HG03520 (cell line): ENCODE results near the gene MAGEA9B.
A peak's percentile ranks its signal among the peaks of the same experiment; 100 is the strongest.
"Not testable (repeated sequence)": the region's sequence is repeated elsewhere in the genome, so short reads cannot be mapped to it uniquely, and the experiment has no call there.

Experiments used
- ATAC-seq: cut with Tn5 transposase; IDR thresholded peaks from one replicate; pipeline ENCODE4 v1.9.1; 2021; ENCODE audit warnings: mild to moderate bottlenecking, moderate library complexity; ENCODE audit not compliant: unreplicated experiment

Gene MAGEA9B

DNA sequence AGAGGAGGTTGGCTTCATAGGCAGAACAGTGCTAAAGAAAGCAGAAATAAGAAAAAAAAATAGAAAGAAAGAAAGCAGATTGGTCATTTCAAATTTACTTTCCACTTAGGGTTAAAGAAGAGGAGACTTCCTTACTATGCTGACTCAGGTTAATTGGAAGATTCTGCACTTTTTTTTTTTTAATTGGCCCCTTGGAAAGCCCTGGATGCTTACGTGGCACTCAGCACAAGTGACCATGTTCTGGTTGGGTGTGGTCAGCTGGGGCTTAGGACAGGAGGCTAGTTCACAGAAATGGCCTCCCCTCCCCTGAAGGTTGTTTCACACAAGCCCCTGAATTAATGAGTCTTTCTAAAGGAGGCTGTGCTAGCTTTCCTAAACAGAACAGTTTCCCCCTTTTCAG is 14.5 kb downstream of the MAGEA9B start:
- no peak for ATAC-seq

- ATAC-seq, result no peak
Measured at GRCh38 chrX:149571770-149572169, 15.5 kb downstream of the MAGEA9B start.

DNA sequence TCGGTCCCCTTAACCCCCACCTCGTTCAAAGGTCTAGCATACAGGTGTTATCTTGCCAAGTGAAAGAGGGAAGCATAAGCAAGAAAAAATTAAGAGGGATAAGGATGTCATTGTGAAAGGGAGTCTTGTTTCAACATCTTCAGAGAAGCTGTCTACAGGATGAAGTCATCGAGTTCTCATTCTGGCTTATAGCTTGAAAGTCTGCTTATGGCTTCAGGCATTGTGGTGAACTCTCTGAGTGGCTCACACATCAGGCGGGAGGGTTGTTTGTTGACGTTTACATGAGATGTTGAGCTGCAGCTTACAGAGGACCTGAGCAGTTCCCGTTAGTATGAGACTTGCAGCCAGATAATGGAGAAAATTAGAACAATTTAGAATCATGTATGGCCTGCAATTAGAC is 16.6 kb downstream of the MAGEA9B start:
- no peak for ATAC-seq

DNA sequence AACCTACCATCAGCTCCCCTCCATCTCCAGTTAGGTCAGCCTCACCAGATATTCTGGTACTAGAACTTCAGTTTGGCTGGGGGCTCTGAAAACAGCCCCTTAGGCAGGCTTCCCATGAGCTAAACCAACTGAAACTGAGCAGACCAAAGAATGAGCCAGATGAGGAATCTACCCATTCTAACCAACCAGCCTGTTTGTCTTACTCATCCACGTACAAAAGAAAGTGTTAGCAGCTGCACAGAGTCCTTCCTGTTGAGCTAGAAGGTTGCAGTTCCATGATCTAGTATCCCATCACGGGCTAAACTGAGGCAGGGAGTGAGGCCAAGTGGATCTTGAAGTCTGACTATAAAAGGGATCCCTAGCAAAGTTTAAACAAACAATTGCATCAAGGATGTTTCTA is 17.5 kb downstream of the MAGEA9B start:
- ATAC-seq, result no peak

DNA sequence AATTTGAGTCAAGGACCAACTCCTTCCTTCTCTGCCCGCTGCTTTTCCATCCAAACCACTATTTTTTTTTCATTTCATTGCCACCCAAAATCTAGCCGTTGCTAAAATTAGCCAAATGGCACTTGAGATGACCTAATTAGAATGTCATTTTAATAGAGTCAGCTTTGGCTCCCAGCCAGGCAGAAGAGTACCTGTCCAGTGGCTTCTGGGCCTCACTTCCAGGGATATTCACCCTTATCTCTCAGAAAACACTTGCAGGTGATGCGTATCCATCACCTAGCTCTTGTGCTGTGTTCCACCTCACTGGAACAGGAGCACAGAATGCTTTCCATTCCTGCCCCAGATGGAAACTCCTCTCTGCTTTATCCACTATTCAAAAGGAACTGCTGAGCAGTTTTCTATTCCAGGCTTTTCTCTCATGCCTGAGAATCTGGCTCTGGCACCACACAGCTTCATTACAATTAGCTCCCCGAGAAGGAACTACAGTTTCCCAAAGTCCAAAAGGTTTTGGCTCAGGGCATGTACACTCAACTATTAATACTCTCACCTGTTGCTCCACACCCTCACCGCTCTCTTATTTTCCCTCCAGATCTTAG is 18.5 kb downstream of the MAGEA9B start:
- no peak for ATAC-seq

DNA sequence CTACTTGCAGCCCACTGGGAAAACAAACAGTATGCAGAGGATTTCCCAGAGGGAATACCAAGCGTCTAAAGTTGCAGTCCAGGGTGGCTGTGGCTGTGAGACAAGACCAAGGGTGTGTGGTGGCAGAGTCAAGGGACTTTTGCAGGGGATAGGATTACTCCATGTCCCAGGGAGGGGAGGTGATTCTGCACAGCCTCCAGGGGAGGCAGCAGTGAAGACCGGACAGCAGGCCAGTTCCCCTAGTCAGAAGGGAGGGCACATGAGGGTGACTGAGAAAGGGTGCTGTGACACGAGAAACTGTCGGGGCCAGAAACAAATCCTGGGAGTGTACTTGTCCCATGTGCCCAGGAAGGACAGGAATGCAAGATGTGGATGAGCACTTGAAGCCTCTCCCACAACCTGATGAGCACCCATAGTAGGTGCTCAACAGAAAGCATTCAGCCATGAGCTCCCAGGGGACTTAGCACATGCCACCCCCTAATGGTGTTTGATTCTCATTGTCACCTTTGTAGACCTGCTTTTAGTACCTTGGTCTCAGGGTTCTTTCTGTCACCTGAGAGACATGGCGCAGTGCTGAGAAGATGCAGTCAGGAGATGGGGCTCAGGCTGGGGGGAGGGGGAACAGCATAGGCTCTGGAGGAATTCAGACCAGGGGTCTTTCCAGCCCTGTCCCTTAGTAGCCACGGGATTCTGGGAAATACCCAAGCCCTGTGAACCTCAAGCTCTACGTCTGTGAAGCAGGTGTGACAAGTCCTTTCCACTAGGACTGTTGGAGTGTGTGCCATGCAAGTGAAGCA is 19.4 kb downstream of the MAGEA9B start:
- no peak for ATAC-seq

DNA sequence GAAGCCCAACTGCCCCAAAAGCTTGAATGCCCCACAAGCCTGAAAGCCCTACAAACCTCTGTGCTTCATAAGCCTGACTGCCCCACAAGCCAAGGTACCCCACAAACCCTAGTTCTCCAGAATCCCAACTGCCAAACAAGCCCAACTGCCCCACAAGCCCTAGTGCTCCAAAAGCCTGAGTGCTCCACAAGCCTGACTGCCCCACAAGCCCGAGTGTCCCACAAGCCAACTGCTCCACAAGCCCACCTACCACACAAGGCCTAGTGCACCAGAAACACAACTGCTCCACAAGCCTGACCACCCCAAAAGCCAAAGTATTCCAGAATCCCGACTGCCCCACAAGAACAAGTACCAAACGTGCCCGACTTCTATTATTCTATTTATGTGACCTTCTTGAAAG is 23.9 kb downstream of the MAGEA9B start:
- no peak for ATAC-seq

DNA sequence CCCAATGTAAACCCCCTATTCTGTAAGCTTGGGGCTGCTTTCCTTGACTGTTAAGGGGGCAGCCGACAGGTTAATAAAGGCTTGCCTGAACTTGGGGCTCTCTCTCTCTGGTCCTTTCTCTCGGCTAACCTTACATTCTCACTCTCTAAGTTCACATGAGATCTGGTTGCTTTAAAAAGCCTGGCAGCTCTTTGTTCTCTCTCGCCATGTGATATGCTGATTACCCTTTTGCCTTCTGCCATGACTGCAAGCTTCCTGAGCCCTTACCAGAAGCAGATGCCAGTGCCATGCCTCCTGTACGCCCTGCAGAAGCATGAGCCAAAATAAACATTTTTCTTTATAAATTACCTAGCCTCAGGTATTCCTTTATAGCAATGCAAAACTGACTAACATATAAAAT is 32.0 kb downstream of the MAGEA9B start:
- ATAC-seq, result not testable (repeated sequence)

- not testable (repeated sequence) for ATAC-seq
Measured at GRCh38 chrX:149551939-149552248, 35.4 kb downstream of the MAGEA9B start.

DNA sequence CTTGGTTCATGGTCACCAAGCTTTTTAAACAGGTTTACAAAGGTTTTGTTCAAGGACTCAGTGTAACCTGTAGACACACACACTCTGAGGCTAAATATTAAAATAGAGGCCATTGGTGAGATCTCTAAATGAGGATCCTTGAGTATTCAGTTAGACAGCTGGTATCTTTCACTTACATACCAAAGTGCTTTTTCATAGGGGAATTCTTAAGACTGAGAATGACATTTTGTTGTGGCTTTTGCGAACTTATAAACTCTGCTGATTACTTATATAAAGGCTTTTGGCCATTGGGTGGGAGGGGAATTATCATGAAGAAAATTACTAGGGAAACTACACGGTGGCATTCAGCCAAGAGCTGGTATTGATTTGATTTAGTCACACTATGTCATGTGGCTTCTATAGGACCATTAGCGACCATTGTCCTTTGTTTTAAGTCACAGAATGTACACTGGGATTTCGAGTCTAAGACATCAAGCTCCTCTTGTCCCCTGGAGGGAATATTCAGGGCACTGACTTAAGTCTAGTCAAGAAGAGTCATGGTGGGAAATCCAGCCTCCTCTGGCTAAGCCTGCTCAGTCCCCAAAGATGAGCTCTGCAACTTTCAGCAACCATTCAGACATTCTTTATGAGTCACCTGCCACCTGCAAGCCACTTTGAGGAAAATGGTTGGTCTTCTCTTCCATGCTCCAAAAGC is 35.9 kb downstream of the MAGEA9B start:
- not testable (repeated sequence) for ATAC-seq

DNA sequence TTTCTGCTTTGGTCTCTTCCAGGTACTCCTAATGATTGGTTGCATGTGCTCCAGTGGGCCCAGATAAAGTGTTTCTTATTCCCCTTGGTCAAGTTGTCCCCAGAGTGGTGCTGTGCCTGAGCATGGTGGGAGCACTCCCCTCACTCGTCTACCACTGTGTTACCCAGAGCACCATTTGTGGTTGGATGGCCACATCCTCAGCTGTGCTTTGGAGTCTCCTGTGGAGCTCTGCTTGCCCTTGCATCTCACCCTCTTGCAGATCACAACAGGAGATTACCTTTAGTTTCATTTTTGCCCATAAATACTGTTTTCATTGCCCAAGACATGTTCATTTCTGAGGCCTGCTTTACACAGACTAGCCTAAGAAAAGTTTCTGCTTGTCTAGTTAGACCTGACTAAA is 36.8 kb downstream of the MAGEA9B start:
- ATAC-seq, result not testable (repeated sequence)

DNA sequence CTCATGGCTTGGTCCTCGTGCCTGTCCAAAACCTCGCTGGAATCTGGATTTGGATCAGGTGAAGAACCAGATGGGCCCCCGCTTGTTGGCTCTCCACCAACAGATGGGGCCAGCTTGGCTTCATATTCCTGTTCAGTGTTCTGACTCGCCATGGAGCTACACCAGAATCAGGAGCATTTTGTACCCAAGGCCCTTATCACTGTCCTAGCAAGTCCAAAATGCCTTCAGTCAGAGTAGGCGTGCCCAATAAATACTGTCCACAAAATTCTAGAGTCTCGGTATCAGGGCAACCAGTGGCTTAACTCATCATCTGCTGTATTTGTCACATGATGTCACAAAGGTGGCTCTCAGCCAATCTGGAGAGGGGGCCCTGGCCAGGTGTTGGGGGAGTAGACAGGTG is 37.6 kb downstream of the MAGEA9B start, which contains the start of gene HSFX3:
TSS of gene HSFX3 (minus strand) at position 224 of the 400 bp plus-strand sequence. CDS start at position 152, 72 bp downstream.
- not testable (repeated sequence) for ATAC-seq

DNA sequence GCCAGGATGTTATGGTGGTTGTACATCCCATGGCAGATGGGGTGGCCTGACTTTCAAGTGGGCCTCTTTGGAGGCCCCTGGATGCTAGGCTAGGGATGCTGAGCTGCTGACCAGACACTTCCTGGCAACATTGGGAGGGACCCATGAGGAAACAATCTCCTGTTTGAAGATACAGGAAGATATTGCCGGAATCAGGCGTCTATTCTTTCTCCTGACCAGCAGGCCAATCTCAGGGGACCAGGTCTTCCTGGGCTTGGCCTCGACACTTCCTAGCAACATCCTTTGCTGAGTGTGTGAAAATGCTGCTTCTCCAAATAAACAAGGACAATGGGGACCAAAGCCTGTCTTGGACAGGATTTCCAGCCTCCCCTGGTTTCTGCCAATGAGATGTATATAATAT is 39.5 kb downstream of the MAGEA9B start:
- not testable (repeated sequence) for ATAC-seq

DNA sequence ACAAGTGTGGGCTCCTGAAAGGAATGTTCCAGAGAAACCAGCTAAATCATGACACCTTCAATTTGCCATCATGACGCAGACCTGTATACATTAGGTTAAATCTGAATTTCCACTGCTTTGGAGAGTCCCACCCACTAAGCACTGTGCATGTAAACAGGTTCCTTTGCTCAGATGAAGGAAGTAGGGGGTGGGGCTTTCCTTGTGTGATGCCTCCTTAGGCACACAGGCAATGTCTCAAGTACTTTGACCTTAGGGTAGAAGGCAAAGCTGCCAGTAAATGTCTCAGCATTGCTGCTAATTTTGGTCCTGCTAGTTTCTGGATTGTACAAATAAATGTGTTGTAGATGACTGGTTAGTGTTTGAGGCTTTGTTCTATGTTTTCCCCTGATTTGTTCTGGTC is 40.3 kb downstream of the MAGEA9B start:
- ATAC-seq, result not testable (repeated sequence)

DNA sequence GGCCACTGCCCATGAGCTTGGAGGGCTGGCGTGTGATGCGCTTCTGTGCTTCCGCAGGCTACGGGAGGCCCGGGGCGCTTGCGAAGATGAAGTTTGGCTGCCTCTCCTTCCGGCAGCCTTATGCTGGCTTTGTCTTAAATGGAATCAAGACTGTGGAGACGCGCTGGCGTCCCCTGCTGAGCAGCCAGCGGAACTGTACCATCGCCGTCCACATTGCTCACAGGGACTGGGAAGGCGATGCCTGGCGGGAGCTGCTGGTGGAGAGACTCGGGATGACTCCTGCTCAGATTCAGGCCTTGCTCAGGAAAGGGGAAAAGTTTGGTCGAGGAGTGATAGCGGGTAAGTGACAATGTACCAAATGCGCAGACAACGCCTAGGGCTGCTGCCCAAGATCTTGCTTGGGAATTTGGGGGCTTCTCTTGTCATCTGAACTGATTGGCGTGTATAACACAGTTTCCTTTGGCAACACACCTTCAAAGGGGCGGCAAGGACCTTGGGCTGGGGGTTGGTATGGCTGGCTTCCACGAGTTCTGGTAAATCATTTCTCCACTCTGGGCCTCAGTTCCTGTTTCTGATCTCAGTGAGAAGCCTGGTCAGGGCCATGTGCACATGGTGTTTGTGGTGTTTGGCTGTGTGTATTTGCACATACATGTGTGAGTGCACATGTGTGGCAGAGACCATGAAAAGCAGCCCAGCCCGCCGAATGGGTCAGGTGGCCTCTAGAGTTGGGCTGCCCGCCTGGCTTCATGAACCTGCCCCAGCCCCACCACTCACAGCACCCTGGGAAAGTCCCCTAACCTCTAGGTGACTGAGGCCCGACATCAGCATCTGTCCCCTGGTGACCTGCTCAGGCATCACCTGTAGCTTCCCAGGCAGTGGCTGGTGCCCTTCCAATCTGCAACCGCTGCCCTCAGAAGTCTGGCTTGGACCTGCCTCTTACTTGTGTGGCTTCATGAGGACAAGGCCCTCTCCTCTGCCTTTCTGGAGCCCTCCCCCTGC is 41.4 kb downstream of the MAGEA9B start:
- not testable (repeated sequence) for ATAC-seq

DNA sequence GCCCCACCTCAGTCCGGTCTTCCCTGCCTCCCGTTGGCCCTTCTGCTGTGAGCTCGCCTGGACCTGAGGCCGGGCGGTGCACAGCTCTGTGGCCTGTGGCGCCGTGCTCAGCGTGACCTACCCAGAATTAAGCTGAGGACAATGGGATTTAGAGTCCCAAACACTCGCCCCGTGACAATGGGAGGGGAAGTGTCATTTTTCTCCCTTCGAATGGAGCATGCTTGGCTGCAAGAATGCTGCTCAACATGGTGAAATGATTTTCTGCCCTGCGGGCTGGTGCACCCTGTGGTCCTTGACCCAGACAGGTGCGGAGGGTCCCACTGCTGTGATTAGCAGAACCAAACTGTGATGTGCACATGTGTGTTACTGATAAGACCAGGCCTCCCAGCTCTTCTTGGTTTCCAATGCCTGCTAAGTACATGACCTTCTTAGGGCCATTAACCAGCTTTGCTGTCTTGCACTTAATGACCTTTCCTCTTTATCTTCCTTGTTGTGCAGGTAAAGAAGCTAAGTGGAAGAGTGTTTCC is 45.7 kb downstream of the MAGEA9B start:
- ATAC-seq, result no peak

DNA sequence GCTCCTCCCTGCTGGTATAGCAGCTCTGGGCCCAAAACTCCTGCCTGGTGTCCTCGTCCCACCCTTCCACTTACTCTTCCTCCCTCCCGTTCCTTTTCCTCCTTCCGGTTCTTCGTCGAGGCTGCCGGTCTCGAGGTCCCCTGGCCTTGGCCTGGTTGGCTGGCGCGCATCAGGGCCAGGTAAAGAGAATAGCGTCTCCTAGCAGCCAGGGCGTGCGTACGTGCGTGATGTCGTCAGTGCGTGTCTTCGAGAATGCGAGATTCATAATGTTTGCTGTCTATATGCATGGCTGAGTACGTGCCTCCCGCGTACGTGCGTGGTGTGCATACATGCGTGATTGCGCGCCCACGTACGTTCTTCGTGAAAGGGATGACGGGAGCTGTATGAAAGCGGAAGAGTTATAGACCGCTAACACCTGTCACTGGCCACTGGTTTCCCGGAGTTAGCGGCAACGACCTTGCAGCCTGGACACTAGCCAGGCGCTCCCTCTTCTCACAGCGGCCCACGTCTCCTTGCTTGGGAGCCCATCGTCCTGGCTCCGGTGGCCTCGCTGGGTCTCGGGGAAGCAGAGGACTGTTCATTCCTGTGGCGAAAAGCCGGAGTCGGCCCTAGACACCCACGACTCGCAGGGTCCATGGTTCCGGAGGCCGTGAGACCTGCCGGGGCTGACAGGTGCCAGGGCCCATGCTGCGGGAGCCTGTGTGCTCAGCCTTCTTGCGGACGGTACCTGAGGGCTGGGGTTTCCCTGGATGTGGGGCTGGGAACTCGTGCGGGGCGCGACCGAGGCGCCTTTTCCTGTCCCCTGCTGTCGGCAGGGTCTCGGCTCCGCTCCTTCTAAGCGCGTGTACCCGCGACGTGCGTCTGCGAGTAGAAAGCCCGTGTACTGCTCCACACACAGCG is 46.4 kb downstream of the MAGEA9B start, which contains the start of gene EOLA1:
TSS of gene EOLA1 (plus strand) at position 392 of the 900 bp plus-strand sequence. CDS start 4,619 bp downstream, outside the sequence.
- ATAC-seq, result peak; percentile 60

DNA sequence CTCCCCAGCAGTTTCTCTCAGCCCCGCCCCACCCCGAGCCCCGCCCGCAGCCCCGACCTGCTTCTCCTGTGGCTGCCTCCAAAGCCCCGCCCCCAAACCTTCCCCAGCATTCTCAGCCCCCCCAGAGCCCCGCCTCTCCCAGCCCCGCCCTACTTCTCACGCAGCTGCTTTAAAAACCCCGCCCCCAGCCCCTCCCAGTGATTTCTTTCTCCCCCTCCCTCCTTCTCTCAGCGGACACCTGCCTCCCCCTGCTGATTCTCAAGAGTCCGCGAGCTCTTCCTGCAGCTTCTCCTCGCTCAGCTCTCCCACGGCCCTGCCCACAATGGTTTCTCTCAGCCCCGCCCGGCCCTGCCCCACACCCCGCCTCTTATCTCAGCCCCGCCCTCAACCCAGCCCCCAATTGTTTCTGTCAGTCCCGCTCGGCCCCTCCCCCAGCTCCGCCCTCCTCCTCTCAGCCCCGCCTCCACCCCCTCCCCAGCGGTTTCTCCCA is 47.1 kb downstream of the MAGEA9B start:
- peak; percentile 8 for ATAC-seq
